SK-N-SH (cell line): ENCODE results near the gene CELSR1.

Source experiments
- EP300 ChIP-seq, 2 experiments: IDR thresholded peaks; 2 replicates each; pipeline versions ENCODE4 v1.4.0 to v1.6.1; 2012; ENCODE audit warnings: borderline replicate concordance in 1 of 2, low read depth in 1 of 2, low read length in 1 of 2
- GABPA ChIP-seq: IDR thresholded peaks from 2 replicates; pipeline ENCODE4 v1.4.0; 2012; ENCODE audit warnings: low read depth, mild to moderate bottlenecking
- GATA2 ChIP-seq: sonication (generic); formaldehyde crosslinking; IDR thresholded peaks from 2 replicates; pipeline ENCODE4 v1.5.0; 2020; ENCODE audit warnings: mild to moderate bottlenecking, missing genetic modification reagents
- JUND ChIP-seq: IDR thresholded peaks from 2 replicates; pipeline ENCODE4 v1.4.0; 2012
- MEF2A ChIP-seq: IDR thresholded peaks from 2 replicates; pipeline ENCODE4 v1.4.0; 2012; ENCODE audit warnings: low read depth, borderline replicate concordance
- NFIC ChIP-seq: IDR thresholded peaks from 2 replicates; pipeline ENCODE4 v1.4.0; 2012; ENCODE audit warnings: borderline replicate concordance
- POLR2AphosphoS5 ChIP-seq: IDR thresholded peaks from 2 replicates; pipeline ENCODE4 v1.6.1; 2012; ENCODE audit warnings: low read depth, low read length
- RAD21 ChIP-seq: IDR thresholded peaks from 2 replicates; pipeline ENCODE4 v1.6.1; 2012; ENCODE audit warnings: mild to moderate bottlenecking, low read length
- RXRA ChIP-seq: IDR thresholded peaks from 2 replicates; pipeline ENCODE4 v1.4.0; 2012; ENCODE audit warnings: low read depth, mild to moderate bottlenecking, borderline replicate concordance
- YY1 ChIP-seq: IDR thresholded peaks from 2 replicates; pipeline ENCODE4 v1.4.0; 2012; ENCODE audit warnings: low read depth, mild to moderate bottlenecking
- TF ChIP-seq, protein P1 (sequence below): IDR thresholded peaks from 2 replicates; pipeline ENCODE4 v1.6.1; 2012; ENCODE audit warnings: mild to moderate bottlenecking, low read depth, low read length, moderate library complexity
- TF ChIP-seq, protein P2 (sequence below): IDR thresholded peaks from 2 replicates; pipeline ENCODE4 v1.4.0; 2012; ENCODE audit warnings: low read depth, borderline replicate concordance
- TF ChIP-seq, protein P3 (sequence below): fragments of 200-600 bp; sonication (generic); IDR thresholded peaks from 2 replicates; pipeline ENCODE4 v1.6.1; 2017; ENCODE audit warnings: antibody characterized with exemption, mild to moderate bottlenecking, moderate library complexity
- TF ChIP-seq, protein P4 (sequence below): IDR thresholded peaks from 2 replicates; pipeline ENCODE4; 2012

DNA sequence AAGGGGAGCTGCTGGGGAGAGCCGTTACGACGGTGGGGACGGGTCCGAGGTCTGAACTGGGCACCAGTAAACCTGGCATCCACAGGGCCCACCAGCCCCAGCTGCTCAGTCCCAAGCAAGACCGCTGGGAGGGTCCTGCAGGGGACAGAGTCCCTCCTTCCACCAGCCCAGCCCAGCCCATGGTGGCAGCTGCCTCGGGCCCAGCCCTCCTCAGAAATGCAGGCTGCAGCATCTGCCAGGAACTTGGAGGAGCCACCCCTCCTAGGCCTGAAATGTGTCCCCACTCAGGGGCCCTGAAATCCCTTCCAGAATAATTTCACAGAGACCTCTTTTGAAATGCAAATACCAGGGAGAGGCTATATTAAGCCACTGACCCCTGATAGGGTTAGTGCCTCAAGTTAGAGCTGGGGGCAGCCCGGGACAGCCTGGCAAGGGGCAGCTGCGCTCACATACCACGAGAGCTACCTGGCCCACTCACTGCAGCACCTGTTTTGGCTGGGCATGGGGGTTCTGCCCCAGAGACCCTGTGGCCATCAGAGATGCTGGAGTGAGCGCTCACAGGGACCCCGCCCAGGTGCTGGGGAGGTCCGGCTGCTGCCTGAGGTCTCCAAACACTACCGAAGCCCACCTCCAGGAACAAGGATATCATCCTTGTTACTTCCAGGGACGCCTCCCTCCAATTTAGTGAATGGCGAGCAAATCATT lies 53.1 kb downstream of the CELSR1 start:
- no peak for TF ChIP-seq POLR2AphosphoS5
- no peak for TF ChIP-seq RAD21
- TF ChIP-seq, protein P1, sequence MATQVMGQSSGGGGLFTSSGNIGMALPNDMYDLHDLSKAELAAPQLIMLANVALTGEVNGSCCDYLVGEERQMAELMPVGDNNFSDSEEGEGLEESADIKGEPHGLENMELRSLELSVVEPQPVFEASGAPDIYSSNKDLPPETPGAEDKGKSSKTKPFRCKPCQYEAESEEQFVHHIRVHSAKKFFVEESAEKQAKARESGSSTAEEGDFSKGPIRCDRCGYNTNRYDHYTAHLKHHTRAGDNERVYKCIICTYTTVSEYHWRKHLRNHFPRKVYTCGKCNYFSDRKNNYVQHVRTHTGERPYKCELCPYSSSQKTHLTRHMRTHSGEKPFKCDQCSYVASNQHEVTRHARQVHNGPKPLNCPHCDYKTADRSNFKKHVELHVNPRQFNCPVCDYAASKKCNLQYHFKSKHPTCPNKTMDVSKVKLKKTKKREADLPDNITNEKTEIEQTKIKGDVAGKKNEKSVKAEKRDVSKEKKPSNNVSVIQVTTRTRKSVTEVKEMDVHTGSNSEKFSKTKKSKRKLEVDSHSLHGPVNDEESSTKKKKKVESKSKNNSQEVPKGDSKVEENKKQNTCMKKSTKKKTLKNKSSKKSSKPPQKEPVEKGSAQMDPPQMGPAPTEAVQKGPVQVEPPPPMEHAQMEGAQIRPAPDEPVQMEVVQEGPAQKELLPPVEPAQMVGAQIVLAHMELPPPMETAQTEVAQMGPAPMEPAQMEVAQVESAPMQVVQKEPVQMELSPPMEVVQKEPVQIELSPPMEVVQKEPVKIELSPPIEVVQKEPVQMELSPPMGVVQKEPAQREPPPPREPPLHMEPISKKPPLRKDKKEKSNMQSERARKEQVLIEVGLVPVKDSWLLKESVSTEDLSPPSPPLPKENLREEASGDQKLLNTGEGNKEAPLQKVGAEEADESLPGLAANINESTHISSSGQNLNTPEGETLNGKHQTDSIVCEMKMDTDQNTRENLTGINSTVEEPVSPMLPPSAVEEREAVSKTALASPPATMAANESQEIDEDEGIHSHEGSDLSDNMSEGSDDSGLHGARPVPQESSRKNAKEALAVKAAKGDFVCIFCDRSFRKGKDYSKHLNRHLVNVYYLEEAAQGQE = no peak
- TF ChIP-seq NFIC = no peak
- TF ChIP-seq, protein P2, sequence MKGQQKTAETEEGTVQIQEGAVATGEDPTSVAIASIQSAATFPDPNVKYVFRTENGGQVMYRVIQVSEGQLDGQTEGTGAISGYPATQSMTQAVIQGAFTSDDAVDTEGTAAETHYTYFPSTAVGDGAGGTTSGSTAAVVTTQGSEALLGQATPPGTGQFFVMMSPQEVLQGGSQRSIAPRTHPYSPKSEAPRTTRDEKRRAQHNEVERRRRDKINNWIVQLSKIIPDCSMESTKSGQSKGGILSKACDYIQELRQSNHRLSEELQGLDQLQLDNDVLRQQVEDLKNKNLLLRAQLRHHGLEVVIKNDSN = no peak
- TF ChIP-seq, protein P3, sequence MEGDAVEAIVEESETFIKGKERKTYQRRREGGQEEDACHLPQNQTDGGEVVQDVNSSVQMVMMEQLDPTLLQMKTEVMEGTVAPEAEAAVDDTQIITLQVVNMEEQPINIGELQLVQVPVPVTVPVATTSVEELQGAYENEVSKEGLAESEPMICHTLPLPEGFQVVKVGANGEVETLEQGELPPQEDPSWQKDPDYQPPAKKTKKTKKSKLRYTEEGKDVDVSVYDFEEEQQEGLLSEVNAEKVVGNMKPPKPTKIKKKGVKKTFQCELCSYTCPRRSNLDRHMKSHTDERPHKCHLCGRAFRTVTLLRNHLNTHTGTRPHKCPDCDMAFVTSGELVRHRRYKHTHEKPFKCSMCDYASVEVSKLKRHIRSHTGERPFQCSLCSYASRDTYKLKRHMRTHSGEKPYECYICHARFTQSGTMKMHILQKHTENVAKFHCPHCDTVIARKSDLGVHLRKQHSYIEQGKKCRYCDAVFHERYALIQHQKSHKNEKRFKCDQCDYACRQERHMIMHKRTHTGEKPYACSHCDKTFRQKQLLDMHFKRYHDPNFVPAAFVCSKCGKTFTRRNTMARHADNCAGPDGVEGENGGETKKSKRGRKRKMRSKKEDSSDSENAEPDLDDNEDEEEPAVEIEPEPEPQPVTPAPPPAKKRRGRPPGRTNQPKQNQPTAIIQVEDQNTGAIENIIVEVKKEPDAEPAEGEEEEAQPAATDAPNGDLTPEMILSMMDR = no peak
- TF ChIP-seq EP300 (IDR thresholded peaks at IDR 0.05; ENCODE audit: borderline replicate concordance in 1 of 2, low read depth in 1 of 2, low read length in 1 of 2) = no peak
- no peak for TF ChIP-seq JUND
- TF ChIP-seq GABPA = no peak
- no peak for TF ChIP-seq YY1
- TF ChIP-seq, protein P4, sequence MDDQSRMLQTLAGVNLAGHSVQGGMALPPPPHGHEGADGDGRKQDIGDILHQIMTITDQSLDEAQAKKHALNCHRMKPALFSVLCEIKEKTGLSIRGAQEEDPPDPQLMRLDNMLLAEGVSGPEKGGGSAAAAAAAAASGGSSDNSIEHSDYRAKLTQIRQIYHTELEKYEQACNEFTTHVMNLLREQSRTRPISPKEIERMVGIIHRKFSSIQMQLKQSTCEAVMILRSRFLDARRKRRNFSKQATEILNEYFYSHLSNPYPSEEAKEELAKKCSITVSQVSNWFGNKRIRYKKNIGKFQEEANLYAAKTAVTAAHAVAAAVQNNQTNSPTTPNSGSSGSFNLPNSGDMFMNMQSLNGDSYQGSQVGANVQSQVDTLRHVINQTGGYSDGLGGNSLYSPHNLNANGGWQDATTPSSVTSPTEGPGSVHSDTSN = no peak
- no peak for TF ChIP-seq RXRA
- no peak for TF ChIP-seq GATA2 (CRISPR knock-in tag)
- no peak for TF ChIP-seq MEF2A
